GM20431 (cell line): Measurements from ENCODE around the gene NOC2L.

ENCODE experiments used
- in situ Hi-C: fragments of 300-500 bp; cut with MseI, MboI; formaldehyde crosslinking; loops from one replicate; pipeline ENCODE4 v1.15.0; 2020; ENCODE audit warnings: low sequenced_read_pairs; ENCODE audit not compliant: unreplicated experiment

Gene NOC2L

DNA sequence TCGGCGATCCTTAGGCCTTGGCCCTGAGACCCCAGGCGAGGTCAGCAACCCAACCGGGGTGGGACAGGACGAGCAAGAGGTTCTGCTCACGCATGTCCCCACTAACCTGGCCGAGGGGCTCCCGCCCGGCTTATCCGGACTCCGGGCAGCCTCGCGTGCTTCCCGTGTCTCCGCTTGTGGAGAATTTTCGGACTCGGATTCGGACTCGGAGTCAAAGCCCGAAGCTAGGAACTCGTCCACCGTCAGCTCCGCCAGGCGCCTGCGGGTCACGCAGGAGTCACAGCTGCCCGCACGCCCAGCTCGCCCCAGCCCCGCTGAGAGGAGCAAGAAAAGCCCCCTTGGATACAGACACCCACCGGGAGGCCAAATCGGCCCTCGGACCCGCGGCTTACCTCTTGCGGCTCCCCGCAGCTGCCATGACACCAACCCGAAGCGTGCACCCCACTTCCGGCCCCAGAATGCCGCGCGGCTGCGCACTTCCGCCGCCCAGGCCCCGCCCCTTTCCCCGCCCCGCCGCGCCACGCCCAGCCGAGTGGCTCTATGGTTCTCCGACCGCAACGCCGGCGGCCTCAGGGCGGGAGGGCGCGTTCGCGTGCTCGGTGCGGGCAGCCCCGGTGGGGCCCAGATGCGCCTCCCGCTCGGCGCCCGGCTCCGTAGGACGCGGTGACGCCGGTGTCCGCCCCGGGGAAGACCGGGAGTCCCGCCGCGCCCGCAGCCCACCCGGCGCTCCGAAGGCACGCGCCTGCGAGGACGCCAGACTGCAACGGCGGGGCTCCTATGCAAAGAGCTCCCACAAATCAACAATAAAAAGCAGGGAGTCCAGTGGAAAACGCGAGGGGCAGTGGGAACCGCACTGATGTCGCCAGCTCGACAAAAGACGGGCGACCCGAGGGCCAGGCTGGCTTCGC is at the start of gene NOC2L:
Gene NOC2L (minus strand): TSS at position 434 of the 908 bp plus-strand sequence. CDS start 16 bp downstream, at position 418.
- in situ Hi-C loops, result no loop called here

DNA sequence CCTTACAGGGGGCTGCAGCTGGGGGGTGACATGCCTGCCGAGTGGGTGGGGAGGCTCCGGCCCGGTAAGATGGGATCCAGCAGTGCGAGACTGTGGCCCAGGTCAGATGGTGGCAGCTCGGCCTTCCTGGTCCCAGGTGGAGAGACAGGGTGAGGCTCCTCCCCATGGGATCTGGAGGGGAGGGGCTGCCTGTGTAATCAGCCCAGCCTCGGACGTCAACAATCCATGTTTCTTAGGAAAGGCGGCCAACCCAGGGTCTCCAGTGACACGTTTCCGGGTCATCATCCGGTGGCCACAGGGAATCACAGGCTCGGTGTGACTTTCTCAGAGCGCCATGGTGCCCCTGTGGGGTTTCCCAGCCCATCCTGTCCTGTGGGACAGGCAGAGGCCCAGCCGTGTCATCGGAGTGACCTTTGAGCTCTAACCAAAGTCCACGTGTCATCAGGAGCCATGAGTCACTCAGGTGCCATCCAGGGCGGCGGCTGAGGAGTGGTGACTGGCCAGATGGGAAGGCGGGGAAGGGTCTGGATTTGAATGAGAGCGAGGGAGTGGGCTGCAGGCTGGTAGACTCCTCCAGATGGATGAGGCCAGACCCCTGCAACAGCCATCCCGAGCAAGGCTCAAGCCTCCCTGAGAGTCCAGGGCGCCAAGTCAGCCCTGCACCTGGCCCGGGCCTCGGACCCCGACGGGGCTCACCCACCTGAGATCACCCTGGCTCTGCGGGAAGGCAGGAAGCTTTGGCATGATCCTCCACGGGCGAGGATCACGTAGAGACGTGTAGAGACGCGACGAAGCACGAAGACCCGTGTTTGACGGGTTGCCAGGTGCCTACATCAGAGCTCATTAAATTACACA is 47.5 kb upstream of the NOC2L start:
- in situ Hi-C loops, result no loop called here

DNA sequence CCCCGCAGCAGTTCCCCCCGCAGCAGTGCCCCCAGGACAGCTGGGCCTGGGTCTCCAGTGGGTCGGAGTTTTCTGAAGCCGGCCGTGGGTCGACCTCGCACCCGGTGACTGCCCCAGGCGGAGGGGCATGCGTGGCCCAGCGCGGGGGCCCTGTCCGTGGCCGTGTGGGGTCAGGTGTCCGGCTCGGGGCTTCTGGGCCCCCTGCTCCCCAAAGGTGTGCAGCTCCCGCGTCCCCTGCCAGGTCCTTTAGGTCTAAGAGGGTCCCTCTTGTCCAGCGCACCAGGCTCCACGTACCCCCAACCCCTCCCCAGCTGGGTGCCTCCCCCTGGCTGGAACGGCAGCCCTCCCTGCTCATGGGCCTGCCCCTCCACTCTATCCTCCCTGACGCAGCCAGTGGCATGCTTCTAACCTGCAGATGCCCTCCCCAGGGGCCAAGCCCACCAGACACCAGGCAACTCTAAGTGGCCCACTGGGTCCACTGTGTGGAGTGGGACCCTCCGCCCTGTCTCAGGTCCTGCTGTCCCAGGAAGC is 46.8 kb upstream of the NOC2L start:
- in situ Hi-C loops, result no loop called here

DNA sequence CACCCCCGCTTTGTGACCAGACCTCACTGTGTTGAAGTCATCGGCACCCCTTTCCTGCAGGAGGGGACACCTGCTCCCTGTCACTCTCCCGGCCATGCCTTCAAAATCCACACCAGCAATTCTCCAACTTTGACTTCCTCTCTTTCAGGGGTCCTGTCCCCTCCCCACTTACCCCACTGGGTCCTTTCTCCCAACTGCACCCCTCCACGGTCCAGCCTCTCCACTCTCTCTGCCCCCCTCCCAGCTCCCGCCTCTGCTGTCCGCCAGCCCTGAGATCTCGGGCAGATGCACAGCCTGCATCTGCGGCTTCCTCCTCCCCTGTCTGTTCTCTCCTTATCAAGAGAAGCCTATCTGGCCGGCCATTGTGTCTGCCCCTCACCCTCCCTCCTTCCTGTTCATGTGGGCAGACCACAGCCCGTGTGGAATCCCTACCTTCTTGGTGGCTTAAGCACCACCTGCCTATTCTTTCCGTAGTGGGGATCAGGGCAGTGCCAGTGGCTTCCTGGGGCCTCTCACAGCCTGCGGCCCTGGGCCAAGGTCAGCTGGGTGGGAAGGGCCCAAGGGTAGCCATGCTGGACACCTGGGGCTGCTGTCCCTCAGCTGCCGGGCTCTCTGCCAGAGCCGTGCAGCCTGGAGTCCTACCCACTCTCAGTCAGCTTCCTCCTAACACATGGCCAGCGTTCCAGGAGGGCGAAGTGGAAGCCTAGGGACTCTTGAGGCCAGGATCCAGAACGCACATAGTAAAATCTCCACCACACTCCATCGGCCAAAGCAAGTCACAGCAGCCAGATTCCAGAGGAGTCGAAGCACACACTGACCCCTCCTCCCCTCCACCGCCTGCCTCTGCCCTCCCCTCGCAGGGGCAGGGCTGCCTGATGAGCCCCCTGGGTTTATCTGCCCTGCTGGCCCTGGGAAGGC is 46.0 kb upstream of the NOC2L start:
- in situ Hi-C loops, result no loop called here

DNA sequence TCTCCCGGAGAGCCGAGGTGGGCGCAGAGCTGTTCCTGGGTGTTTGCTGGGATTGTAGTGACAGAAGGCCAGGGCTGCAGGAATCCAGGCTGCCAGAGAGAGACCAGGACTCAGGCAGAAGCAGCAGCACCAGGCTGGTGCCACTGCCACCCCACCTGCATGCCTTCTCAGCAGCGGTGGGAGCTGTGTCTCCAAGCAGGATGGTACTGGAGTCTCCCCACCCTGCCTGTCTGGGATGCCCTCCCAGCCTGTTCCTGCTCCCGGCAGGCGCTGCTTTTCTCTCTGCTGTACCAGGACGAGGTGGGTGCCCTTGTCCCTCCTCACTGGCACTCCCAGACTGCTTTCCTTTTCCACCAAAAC is 45.3 kb upstream of the NOC2L start:
- in situ Hi-C loops, result no loop called here

DNA sequence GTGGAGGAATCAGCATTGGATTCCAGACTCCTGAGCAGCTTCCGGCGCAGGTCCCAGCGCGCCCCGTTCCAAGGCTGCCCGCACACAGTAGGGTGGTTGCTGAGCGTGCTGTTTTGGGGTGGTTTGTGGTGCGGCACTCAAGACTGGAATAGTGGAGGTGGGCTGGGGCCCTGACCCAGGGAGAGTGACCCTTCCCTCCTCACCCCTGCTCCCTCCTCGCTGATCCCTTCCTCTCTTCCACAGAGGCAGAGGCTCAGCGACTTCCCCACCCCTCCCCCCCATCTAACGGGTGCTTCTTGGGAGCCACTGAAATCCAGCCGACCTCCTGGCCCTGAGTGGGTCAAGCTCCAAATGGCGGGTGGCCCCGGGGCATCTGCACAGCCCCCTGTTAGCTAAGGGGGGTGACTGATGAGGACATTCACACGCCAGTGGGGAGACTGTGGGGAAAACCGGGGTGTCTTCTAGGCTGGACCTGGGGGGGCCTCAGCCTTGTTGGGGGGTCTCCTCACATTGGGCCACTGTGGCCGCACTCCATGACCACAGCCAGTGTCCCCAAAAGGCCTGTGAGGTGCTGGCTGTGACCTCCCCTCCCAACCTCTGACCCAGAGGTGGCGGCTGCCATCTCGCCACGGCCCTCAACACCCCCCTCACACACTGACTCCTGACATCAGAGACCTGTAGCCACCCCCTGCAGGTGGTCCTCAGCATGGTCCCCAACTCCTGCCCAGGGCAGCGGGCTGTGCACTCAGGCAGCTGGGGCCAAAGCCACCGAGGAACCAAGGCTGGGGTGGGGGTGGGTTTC is 44.8 kb upstream of the NOC2L start:
- in situ Hi-C loops, result no loop called here

DNA sequence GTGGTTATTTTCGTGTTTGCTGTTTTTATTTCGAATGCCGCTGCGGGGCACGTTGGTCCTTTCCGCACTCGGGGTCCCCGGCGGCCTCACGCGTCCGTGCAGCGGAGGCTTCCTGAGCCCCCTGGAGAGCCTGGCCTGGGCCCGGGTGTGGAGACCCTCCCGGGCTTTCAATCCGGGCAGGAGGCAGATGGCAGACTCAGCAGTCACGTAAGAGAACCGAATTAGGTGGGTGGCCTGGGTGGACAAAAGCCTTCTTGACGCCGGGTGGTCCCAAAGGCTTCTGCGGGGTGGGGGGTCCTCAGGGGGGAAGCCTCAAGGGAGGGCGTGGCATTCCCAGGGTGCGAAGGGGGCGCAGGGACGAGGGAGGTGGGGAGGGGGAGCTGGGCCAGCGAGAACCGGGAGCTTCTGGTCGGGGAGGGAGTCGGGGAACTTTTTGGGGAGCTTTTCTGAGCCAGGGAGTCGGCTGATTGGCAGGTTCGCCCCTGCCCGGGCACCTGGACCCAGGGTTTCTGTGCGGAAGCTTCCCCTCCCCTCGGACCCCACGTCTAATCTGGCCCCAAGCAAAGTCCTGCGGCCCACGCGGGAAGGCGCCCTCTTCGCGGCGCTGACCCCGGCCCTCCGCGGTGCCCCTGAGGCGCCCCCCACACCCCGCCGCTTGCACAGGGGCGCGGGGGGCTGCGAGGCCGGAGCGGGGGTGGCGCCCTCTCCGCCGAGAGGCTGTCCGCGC is 42.2 kb upstream of the NOC2L start:
- in situ Hi-C loops, result no loop called here

DNA sequence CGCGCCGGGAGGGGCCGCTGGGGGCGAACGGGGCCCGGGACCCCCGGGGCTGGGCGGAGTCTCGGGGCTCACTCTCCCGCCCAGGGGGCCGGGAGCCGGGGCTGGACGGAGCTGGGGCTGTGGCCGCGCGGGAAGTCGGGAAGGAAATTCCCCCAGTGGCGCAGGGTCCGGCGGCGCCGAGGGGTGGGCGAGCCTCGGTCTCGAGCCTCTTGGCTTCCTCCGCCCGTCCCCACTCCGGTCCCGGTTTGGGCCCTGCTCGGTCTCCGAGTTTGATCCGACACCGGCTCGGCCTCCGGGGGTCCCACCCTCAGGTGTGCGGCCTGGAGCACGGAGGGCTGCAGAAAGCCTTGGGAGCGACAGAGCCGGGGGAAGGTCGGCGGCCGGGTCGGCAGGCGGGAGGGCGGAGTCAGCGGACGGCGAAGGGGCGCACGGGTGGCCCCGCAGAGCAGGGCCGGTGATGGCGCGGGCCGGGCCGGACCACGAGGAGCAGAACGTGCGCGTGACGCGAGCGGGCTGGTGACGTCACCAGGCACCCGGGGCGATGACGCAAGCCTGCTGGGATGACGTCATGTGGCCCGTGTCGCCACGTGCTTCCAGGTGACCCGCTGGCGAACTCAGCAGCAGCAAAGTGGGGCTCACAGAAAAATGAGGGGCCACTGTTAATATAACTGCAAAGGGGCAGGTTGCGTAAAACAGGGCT is 41.5 kb upstream of the NOC2L start:
- in situ Hi-C loops, result no loop called here

DNA sequence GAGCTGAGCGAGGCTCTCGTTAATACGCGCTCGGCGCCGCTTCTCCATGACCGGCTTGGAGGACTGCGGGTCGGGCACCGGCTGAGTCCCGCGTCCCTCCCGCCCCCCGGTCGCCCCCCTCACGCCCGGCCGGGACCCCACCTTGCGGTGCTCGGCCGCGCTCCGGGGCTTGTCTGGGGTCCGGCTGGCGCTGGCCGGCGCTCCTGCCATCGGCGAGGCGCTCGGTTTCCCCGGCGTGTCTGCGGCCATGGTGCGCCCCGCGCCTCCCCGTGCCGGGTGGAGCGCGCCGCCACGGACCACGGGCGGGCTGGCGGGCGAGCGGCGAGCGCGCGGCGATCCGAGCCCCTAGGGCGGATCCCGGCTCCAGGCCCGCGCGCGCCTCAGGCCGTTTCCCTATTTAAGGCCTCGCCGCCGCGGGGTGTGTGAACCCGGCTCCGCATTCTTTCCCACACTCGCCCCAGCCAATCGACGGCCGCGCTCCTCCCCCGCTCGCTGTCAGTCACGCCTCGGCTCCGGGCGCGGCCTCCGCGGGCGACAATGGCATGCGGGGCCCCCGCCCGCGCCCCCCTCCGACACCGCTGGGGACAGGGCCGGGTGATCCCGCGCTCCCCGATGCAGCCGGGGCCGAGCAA is 40.8 kb upstream of the NOC2L start, which contains the start of gene HES4:
Gene HES4 (minus strand): TSS at position 373 of the 632 bp plus-strand sequence. CDS start 124 bp downstream, at position 249.
- in situ Hi-C loops, result no loop called here

DNA sequence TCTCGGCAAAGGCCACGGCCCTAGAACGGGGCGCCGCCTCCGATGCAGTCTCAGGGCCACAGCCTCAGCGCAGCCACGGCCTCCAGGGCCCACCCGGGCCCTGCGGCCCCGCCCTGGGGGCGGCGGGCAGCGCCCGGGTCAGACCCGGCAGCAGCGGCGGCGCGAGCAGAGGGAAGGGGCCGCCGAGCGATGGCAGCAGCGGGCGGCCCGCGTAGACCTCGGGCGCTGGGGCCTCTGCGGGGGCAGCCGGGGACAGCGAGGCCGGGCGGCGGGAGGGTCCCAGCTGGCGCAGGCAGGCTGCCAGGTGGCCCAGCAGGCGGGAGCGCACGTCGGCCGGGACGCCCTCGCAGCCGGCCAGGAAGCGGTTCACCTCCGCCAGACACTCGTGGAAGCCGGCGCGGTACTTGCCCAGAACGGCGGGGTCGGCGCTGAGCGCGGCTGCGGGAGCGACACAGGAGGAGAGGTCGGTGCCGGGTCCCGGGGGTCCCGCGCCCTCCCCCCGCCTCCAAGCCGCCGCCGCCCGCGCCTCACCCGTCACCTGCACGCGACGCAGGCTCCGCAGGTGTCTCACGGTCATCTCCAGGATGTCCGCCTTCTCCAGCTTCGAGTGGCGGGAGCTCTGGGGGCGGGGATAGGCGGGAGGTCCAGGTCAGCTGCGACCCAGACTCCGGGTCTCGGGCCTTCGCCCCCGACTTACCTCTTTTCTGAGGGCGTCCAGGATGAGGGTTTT is 40.1 kb upstream of the NOC2L start:
- in situ Hi-C loops, result no loop called here

DNA sequence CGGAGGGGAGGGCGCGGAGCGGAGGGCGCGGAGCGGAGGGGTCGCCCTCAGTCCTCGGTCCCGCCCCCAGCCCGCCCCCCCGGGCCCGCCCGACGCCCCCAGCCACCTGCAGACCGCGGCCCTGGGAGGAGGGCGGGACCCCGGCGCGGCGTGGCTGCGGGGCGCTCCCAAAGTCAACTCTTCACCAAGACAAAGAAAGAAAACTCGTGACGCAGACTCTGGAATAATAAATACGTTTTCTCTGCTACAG is 39.6 kb upstream of the NOC2L start:
- in situ Hi-C loops, result no loop called here

DNA sequence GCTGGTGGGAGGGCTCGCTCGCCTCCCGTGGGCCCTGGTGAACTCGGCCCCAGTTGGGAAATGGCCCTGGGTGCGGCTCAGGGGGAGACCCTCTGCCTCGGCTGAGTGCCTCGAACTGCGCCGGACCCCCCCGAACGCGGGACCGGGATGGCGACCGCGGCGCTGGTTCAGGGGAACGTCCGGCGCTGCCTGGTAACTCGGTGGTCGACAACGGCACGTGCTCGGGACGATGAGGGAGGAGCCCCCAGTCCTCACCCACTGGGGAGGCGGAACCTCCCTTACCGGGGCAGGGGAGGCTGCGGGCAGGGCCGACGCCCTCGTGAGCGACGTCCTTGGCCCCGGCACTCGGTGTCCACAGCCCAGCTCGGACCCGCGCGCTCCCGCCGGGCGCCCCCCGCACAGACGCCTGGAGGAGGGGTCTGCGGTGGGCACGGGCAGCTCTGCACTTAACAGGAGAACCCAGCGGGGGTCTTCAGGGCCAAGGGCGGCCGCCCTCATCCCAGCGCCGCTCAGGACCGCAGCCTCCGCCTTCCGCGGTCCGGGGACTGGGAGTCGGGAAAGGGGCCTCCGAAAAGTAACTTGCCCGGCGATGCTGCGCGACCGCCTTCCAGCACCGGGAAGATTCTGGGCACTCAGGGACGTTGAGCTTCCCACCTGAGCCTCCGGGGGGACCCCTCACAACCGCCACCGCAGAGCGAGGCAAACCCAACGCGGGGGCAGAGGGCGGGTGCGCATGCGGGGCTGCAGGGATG is 39.1 kb upstream of the NOC2L start:
- in situ Hi-C loops, result no loop called here

DNA sequence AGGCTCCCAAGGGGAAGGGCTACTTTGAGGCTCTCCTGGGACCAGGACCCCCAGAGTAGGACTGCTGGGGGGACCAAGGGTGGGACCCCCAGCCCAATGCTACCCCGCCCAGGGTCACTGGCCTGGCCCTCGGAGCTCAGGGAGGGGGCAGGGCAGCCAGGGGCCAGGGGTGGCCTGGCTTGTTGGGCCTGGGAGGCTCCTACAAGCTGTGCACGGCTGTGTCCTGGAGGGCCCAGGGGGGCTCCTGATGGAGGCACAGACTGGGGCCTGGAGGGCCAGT is 38.6 kb upstream of the NOC2L start:
- in situ Hi-C loops, result no loop called here

DNA sequence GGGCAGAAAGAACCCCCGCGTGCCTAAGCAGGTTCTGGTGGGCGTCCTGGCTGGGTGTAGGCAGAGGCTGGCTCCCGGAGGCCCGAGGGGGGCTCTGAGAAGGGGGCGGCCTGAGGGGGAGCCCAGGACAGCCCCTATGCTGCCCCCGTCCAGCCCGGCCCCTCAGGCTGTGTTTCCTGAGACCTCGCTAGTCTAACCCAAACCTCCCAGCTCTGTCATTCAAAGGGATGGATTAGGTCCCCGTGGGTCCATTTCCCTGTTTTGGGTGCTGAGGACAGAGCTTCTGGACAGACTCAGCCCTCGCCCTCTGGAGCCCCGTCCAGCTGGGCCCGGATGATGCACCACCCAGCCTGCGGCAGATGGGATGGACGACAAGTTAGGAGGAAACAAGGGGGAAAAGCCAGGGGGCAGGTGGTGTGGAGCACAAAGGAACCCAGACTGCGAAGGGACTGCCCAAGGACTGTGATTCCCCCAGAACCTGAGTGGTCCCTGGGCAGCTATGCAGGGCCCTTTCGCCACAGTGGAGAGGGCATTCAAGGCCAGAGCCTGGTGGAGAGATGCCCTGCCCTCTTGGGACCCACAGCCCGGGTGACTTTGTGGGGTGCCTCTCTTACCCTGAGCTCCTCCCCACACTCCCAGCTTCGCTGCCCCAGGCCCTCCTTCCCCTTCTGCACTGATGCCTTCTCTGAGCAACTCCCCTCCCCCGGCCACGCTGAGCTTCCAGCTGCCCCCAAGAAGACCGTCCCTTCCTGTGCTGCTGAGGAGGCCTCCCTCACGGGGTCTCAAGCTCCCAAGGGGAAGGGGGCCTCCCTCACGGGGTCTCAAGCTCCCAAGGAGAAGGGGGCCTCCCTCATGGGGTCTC is 38.0 kb upstream of the NOC2L start:
- in situ Hi-C loops, result no loop called here
